ENCODE data around the gene NPAS3.

The NPAS3 gene

GRCh38 chr14:33714527-33715226, 776.0 kb downstream of the NPAS3 start:
- Histone ChIP-seq H3K36me3 (ENCODE audit: control insufficient read depth, insufficient read depth, low read length) (no peaks in the 10 kb centered on the region), H3K9ac (ENCODE audit: low read length) (no peak overlapping the region), H3K4me3 (ENCODE audit: low read depth, low read length) (no peak overlapping the region), H3K9me3 (ENCODE audit: control insufficient read depth, insufficient read depth, low read depth, low read length) (no peaks in the 10 kb centered on the region), H3K4me1 (ENCODE audit: control insufficient read depth, insufficient read depth, low read length) (peaks cover 10% of the 10 kb centered on the region), H3K27ac (ENCODE audit: low read depth, low read length) (no peak overlapping the region), H3K27me3 (ENCODE audit: control insufficient read depth, insufficient read depth, low read length) (no peaks in the 10 kb centered on the region)

- Histone ChIP-seq H3K4me3 (ENCODE audit: low read depth, low read length) (no peak overlapping the region), H3K9me3 (ENCODE audit: control insufficient read depth, insufficient read depth, low read depth, low read length) (no peaks in the 10 kb centered on the region), H3K27me3 (ENCODE audit: control insufficient read depth, insufficient read depth, low read length) (no peaks in the 10 kb centered on the region), H3K27ac (ENCODE audit: low read depth, low read length) (no peak overlapping the region), H3K36me3 (ENCODE audit: control insufficient read depth, insufficient read depth, low read length) (no peaks in the 10 kb centered on the region), H3K9ac (ENCODE audit: low read length) (no peak overlapping the region), H3K4me1 (ENCODE audit: control insufficient read depth, insufficient read depth, low read length) (peaks cover 10% of the 10 kb centered on the region)
These were observed 776.5 kb downstream of the NPAS3 start for GRCh38 chr14:33715227-33715528.

GRCh38 chr14:33716921-33717320, 778.2 kb downstream of the NPAS3 start:
- no peaks in the 10 kb centered on the region for H3K27me3 ChIP-seq (ENCODE audit: control insufficient read depth, insufficient read depth, low read length)
- no peak overlapping the region for H3K27ac ChIP-seq (ENCODE audit: low read depth, low read length)
- H3K4me1 ChIP-seq (ENCODE audit: control insufficient read depth, insufficient read depth, low read length) = peaks cover 5% of the 10 kb centered on the region; the same call in 1 of the 2 replicates
- no peak overlapping the region for H3K4me3 ChIP-seq (ENCODE audit: low read depth, low read length)
- no peaks in the 10 kb centered on the region for H3K9me3 ChIP-seq (ENCODE audit: control insufficient read depth, insufficient read depth, low read depth, low read length)
- H3K9ac ChIP-seq (ENCODE audit: low read length) = no peak overlapping the region
- no peaks in the 10 kb centered on the region for H3K36me3 ChIP-seq (ENCODE audit: control insufficient read depth, insufficient read depth, low read length)

DNA sequence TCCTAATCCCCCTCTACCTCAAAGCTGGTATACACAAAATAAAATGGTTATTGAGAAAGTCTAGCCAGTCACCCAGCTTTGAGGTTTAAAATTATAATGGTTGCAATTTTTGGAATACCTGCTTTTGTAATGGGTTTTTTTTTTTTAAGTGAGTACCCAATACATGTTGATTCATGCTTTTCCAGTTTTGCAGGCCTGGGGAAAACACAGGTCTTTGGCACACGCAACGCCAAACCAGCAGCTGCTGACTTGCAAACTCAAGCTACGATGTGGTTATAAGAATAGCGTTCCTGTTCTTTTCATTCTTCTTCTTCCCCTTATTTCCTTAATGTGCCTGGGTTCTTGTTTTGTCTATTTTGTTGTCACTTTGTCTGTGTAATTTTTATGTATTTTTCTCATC, 779.2 kb downstream of the NPAS3 start:
- H3K4me1 ChIP-seq (ENCODE audit: control insufficient read depth, insufficient read depth, low read length) = no peaks in the 10 kb centered on the region
- no peak overlapping the region for H3K9ac ChIP-seq (ENCODE audit: low read length)
- H3K27ac ChIP-seq (ENCODE audit: low read depth, low read length) = no peak overlapping the region
- no peaks in the 10 kb centered on the region for H3K27me3 ChIP-seq (ENCODE audit: control insufficient read depth, insufficient read depth, low read length)
- H3K4me3 ChIP-seq (ENCODE audit: low read depth, low read length) = no peak overlapping the region
- H3K36me3 ChIP-seq (ENCODE audit: control insufficient read depth, insufficient read depth, low read length) = no peaks in the 10 kb centered on the region
- H3K9me3 ChIP-seq (ENCODE audit: control insufficient read depth, insufficient read depth, low read depth, low read length) = no peaks in the 10 kb centered on the region

DNA sequence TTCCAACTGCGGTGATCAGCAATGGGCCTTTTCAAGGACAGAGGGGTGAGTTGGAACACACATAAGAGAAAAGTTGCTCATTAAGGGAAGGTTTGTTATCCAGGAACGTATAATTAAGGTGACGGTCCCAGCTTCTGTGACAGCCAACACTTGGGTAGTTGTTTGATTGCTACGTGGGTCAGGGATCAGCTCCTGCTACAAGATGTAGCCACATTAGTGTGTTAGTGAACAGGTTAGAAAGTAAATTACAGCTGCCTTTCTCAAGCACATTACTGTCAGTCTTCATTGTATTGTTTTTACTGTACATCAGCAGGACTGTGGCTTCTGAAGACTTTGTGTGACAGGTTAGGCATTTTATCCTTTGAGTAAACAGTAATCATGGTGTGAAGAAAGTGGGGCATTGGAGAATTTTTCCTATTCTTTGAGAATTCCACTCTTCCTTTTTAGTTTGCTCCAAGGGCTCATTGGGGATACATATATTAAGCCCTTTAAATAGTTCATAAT, 781.7 kb downstream of the NPAS3 start:
- Histone ChIP-seq H3K27ac (ENCODE audit: low read depth, low read length) (no peak overlapping the region), H3K9ac (ENCODE audit: low read length) (no peak overlapping the region), H3K36me3 (ENCODE audit: control insufficient read depth, insufficient read depth, low read length) (no peaks in the 10 kb centered on the region), H3K27me3 (ENCODE audit: control insufficient read depth, insufficient read depth, low read length) (no peaks in the 10 kb centered on the region), H3K9me3 (ENCODE audit: control insufficient read depth, insufficient read depth, low read depth, low read length) (no peaks in the 10 kb centered on the region), H3K4me1 (ENCODE audit: control insufficient read depth, insufficient read depth, low read length) (no peaks in the 10 kb centered on the region), H3K4me3 (ENCODE audit: low read depth, low read length) (no peak overlapping the region)

DNA sequence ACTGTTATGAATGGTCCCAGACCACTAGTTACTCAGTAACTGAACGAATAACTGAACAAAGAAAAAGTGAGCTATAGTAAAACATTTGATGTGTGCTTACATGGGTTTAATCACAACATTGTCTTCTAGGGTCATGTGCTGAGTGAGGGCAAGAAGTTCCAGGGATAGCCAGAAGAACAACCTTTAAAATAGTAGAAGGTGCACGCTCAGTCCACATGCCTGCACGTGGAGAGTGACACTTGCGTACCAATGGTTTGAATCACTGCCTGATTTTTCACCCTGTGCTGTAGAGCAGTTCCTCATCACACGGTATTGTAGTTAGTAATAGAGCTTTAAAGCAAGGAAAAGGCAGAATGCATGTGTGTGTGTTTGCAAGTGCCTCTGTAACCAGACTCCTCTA, 788.0 kb downstream of the NPAS3 start:
- no peaks in the 10 kb centered on the region for H3K4me1 ChIP-seq (ENCODE audit: control insufficient read depth, insufficient read depth, low read length)
- no peaks in the 10 kb centered on the region for H3K9me3 ChIP-seq (ENCODE audit: control insufficient read depth, insufficient read depth, low read depth, low read length)
- H3K36me3 ChIP-seq (ENCODE audit: control insufficient read depth, insufficient read depth, low read length) = no peaks in the 10 kb centered on the region
- no peak overlapping the region for H3K4me3 ChIP-seq (ENCODE audit: low read depth, low read length)
- H3K27ac ChIP-seq (ENCODE audit: low read depth, low read length) = no peak overlapping the region
- no peaks in the 10 kb centered on the region for H3K27me3 ChIP-seq (ENCODE audit: control insufficient read depth, insufficient read depth, low read length)
- no peak overlapping the region for H3K9ac ChIP-seq (ENCODE audit: low read length)

- no peak overlapping the region for H3K27ac ChIP-seq (ENCODE audit: low read depth, low read length)
- no peaks in the 10 kb centered on the region for H3K27me3 ChIP-seq (ENCODE audit: control insufficient read depth, insufficient read depth, low read length)
- H3K9ac ChIP-seq (ENCODE audit: low read length) = no peak overlapping the region
- no peaks in the 10 kb centered on the region for H3K36me3 ChIP-seq (ENCODE audit: control insufficient read depth, insufficient read depth, low read length)
- H3K4me3 ChIP-seq (ENCODE audit: low read depth, low read length) = no peak overlapping the region
- peaks cover 2% of the 10 kb centered on the region for H3K9me3 ChIP-seq (ENCODE audit: control insufficient read depth, insufficient read depth, low read depth, low read length)
- no peaks in the 10 kb centered on the region for H3K4me1 ChIP-seq (ENCODE audit: control insufficient read depth, insufficient read depth, low read length)
These were observed 788.9 kb downstream of the NPAS3 start for GRCh38 chr14:33727606-33728005.

DNA sequence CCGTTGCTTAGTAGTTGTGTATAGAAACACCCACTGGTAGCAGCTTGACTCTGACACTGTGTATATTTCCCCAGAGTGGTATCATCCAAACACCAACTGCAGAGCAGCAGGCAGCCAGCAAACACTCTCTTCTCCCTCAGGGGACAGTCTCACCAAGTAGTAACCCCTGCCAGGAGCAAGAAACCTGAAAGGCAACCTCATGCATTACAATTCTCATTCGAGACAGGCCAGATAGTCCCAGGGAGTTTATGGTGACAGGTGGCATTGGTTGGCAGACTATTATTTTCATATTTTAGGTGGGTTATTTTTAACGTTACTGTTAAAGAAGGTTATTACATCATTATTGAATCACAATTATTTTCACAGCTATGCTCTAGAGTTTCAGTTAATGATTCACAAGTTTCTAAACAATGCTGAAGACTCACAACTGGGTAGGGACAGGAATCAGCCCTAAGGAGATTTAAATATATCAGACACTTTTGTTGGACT, 789.4 kb downstream of the NPAS3 start:
- Histone ChIP-seq H3K9ac (ENCODE audit: low read length) (no peak overlapping the region), H3K27me3 (ENCODE audit: control insufficient read depth, insufficient read depth, low read length) (no peaks in the 10 kb centered on the region), H3K4me1 (ENCODE audit: control insufficient read depth, insufficient read depth, low read length) (no peaks in the 10 kb centered on the region), H3K36me3 (ENCODE audit: control insufficient read depth, insufficient read depth, low read length) (no peaks in the 10 kb centered on the region), H3K9me3 (ENCODE audit: control insufficient read depth, insufficient read depth, low read depth, low read length) (peaks cover 3% of the 10 kb centered on the region), H3K4me3 (ENCODE audit: low read depth, low read length) (no peak overlapping the region), H3K27ac (ENCODE audit: low read depth, low read length) (no peak overlapping the region)

- H3K36me3 ChIP-seq (ENCODE audit: control insufficient read depth, insufficient read depth, low read length) = no peaks in the 10 kb centered on the region
- H3K9me3 ChIP-seq (ENCODE audit: control insufficient read depth, insufficient read depth, low read depth, low read length) = peaks cover 3% of the 10 kb centered on the region
- H3K27me3 ChIP-seq (ENCODE audit: control insufficient read depth, insufficient read depth, low read length) = no peaks in the 10 kb centered on the region
- no peak overlapping the region for H3K4me3 ChIP-seq (ENCODE audit: low read depth, low read length)
- H3K4me1 ChIP-seq (ENCODE audit: control insufficient read depth, insufficient read depth, low read length) = no peaks in the 10 kb centered on the region
- H3K9ac ChIP-seq (ENCODE audit: low read length) = no peak overlapping the region
- no peak overlapping the region for H3K27ac ChIP-seq (ENCODE audit: low read depth, low read length)
These were observed 791.5 kb downstream of the NPAS3 start for GRCh38 chr14:33730156-33730555.

GRCh38 chr14:33732175-33732574, 793.5 kb downstream of the NPAS3 start:
- H3K36me3 ChIP-seq (ENCODE audit: control insufficient read depth, insufficient read depth, low read length) = no peaks in the 10 kb centered on the region
- peaks cover 7% of the 10 kb centered on the region; the same call in 1 of the 2 replicates for H3K4me1 ChIP-seq (ENCODE audit: control insufficient read depth, insufficient read depth, low read length)
- H3K9ac ChIP-seq (ENCODE audit: low read length) = no peak overlapping the region
- H3K27me3 ChIP-seq (ENCODE audit: control insufficient read depth, insufficient read depth, low read length) = no peaks in the 10 kb centered on the region
- no peak overlapping the region for H3K4me3 ChIP-seq (ENCODE audit: low read depth, low read length)
- peaks cover 3% of the 10 kb centered on the region for H3K9me3 ChIP-seq (ENCODE audit: control insufficient read depth, insufficient read depth, low read depth, low read length)
- no peak overlapping the region for H3K27ac ChIP-seq (ENCODE audit: low read depth, low read length)

DNA sequence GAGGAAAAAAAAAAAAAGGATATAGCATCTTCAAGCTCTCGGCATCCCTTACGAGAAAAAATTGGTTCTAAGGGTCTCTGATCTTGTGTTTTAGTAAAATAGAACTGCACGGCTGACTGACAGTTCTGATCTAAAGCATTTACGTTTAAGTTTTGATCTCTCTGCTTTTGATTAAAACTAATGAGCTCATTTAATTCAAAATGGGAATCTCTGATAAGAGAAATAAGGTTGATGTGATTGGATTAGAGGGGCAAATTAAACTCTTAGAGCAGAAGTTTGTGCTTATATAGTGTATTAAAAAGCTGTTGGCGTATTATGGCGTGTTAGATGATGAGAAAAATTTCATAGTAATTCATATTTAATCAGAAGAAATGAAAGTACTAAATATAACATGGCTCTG, 794.6 kb downstream of the NPAS3 start:
- Histone ChIP-seq H3K27ac (ENCODE audit: low read depth, low read length) (no peak overlapping the region), H3K4me1 (ENCODE audit: control insufficient read depth, insufficient read depth, low read length) (peaks cover 7% of the 10 kb centered on the region; the same call in 1 of the 2 replicates), H3K9ac (ENCODE audit: low read length) (no peak overlapping the region), H3K4me3 (ENCODE audit: low read depth, low read length) (no peak overlapping the region), H3K9me3 (ENCODE audit: control insufficient read depth, insufficient read depth, low read depth, low read length) (peaks cover 3% of the 10 kb centered on the region), H3K36me3 (ENCODE audit: control insufficient read depth, insufficient read depth, low read length) (no peaks in the 10 kb centered on the region), H3K27me3 (ENCODE audit: control insufficient read depth, insufficient read depth, low read length) (no peaks in the 10 kb centered on the region)

Measured in HUES6 (cell line).